ENCODE measurements around the gene PCDHB10.

DNA sequence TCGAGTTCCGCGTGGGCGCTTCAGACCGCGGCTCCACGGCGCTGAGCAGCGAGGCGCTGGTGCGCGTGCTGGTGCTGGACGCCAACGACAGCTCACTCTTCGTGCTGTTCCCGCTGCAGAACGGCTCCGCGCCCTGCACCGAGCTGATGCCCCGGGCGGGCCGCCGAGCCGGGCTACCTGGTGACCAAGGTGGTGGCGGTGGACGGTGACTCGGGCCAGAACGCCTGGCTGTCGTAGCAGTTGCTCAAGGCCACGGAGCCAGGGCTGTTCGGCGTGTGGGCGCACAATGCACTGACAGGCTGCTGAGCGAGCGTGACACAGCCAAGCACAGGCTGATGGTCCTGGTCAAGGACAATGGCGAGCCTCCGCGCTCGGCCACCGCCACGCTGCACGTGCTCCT lies 49.3 kb downstream of the PCDHB10 start:
- TF ChIP-seq, protein P1, sequence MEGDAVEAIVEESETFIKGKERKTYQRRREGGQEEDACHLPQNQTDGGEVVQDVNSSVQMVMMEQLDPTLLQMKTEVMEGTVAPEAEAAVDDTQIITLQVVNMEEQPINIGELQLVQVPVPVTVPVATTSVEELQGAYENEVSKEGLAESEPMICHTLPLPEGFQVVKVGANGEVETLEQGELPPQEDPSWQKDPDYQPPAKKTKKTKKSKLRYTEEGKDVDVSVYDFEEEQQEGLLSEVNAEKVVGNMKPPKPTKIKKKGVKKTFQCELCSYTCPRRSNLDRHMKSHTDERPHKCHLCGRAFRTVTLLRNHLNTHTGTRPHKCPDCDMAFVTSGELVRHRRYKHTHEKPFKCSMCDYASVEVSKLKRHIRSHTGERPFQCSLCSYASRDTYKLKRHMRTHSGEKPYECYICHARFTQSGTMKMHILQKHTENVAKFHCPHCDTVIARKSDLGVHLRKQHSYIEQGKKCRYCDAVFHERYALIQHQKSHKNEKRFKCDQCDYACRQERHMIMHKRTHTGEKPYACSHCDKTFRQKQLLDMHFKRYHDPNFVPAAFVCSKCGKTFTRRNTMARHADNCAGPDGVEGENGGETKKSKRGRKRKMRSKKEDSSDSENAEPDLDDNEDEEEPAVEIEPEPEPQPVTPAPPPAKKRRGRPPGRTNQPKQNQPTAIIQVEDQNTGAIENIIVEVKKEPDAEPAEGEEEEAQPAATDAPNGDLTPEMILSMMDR (IDR thresholded peaks at IDR 0.05), result no peak
- no peak for TF ChIP-seq POLR2A (IDR thresholded peaks at IDR 0.05)
